GM19238 (cell line): ENCODE results near the gene PTPRJ.
"Not testable (repeated sequence)": the region's sequence is repeated elsewhere in the genome, so short reads cannot be mapped to it uniquely, and the experiment has no call there.

Source experiments
- DNase-seq: peaks from one replicate; pipeline ENCODE4 v3.0.0; 2011; ENCODE audit warnings: low spot score; ENCODE audit not compliant: insufficient read length

Gene PTPRJ

GRCh38 chr11:48017831-48018527 is 37.6 kb downstream of the PTPRJ start:
- DNase-seq = no peak

DNA sequence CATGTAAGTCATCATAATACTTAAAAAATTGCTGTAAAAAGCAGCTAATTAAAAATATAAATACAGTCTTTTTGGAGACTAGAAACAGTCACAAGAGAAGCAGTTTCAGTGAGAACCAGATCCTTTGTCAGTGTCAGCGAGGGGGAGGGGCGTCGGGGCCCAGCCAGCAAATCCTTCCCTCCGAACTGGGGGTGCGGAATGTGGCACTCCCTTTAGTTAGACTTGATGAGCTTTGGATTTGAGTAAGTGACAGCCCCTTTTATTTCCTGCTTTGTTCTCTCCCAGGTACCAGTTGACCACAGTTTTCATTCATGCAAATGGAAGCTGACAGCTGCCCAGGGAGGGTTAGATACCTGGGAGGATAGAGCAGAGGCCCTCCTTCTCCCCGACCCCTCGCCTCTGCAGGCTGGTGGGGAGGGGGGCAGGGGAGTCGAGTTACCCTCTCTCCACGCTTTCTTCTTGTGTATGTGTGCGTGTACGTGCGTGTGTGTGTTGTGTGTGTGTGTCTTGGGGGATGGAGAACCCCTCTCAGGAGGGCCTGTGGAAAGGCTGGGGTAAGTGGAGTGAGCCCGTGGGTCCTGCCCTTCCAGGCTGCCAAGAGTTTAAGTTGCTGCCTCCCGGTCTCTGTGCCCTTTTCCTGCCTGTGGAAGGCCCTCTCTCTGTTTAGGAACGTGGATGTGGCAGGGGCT is 38.3 kb downstream of the PTPRJ start:
- no peak for DNase-seq

DNA sequence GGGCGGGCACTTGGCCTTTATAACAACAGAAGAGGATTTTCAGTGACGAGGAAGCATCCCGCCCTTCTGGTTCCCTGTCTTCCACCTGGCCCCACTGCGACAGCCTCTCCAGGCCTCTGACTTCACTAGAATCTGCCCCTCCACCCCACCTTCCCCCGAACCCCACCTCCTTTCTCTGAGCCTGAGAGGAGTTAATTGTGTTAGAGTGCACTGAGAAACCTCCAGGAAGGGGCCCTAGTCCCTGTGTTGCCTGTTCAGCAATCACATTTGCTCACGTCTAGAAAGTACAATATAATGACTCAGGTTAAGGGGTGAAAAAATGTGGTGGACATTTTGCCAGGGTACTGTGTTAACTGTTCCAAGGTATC is 38.8 kb downstream of the PTPRJ start:
- no peak for DNase-seq

DNA sequence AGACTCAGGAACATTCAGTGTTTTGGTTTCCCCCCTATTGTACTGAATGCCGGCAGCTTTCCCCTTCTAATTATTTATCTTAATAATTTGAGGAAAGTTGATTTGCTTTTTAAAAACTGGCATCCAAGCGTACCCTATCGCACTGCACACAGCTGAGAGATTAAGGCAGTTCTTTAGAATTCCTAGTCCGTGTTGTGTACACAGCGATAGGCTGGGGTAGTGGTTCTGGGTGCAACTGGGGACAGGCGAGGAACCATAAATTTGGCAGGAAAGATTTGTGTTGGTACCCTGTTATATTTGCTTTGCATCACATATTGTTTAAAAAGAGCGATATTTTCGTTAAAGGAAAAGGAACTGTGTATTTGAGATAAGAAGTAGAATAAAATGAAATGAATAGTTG is 39.2 kb downstream of the PTPRJ start:
- DNase-seq = no peak

GRCh38 chr11:48020092-48020755 is 39.9 kb downstream of the PTPRJ start:
- no peak for DNase-seq

DNA sequence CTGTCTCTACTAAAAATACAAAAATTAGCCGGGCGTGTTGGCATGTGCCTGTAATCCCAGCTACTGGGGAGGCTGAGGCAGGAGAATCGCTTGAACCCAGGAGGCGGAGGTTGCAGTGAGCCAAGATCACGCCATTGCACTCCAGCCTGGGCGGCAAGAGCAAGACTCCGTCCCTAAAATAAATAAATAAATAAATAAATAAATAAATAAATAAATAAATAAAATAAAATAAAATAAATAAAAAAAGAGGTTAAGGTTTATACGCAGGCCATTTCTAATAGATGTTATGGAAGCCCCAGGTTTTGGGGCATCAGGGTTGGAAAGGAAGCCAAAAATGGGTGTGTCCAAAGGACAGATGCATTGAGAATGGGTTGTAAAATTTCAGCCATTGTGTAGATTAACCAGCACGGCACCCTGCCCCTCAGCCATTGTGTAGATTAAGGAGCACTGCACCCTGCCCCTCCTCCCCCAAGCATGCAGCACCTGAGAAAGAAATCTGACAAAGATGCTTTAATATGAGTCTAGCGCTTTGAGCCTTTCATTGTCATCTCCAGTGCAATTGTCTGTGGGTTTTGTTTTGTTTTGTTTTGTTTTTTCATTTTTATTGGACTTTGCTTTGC is 41.0 kb downstream of the PTPRJ start:
- DNase-seq = not testable (repeated sequence)

GRCh38 chr11:48022445-48022844 is 42.1 kb downstream of the PTPRJ start:
- no peak for DNase-seq

DNA sequence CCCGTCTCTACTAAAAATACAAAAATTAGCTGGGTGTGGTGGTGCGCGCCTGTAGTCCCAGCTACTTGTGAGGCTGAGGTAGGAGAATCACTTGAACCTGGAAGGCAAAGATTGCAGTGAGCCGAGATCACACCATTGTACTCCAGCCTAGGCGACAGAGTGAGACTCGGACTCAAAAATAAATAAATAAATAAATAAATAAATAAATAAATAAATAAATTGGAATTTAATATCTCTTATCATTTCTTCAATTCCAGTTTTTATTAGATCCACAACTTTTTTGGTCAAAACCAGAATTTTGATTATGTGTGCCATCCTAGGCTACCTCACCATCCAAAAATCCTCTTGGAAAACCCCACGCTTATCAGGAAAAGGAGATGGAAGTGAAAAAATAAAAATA is 43.2 kb downstream of the PTPRJ start:
- DNase-seq = not testable (repeated sequence)

GRCh38 chr11:48024635-48025071 is 44.3 kb downstream of the PTPRJ start:
- DNase-seq = no peak

DNA sequence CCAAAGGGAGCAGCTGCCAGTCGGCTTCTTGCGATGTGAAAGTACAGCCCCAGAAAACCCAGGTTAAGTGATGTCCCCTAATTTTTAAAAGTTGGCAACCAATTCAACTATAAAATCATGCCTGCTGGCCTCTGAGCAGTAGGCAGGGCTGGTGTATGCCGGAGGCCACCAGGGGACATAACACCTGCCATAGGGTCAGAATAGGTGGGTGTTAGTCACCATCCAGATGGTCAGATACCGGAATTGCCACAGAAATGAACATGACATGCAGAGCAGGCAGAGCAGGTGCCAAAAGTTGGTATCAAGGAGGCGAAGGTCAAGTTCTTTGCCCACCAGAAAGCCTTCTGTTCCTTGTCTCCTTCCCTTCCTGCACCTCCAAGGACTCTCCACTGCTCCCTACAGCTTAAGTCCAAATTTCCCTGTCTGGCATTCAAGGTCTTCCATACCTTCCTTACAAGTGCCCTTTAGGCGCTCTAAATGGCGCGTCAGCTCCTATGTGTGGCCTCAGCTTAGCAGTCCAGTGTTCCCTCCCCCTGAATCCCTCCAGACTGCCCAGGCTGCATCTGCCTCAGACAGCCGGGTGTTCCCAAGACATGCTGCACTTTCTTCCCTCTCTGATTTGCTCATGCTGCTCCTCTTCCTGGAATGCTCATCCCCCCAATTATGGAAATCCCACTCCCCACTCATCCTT is 45.1 kb downstream of the PTPRJ start:
- DNase-seq = no peak

DNA sequence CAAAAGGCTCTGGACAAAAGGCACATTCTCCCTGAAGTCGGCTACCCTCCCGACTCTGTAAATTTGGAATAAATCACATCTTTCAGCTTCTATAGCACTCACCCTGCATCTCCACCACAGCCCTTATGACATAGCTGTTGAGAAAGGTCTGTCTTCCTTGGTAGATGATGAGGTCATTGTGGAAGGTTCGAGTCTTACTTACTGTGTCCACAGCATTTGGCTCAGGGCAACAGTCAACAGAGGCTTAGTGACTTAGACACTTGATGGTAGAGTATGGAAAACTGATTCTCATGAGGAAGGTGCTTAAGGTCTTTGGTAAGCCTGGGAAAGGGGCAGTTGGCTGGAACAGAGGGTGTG is 45.6 kb downstream of the PTPRJ start:
- no peak for DNase-seq

DNA sequence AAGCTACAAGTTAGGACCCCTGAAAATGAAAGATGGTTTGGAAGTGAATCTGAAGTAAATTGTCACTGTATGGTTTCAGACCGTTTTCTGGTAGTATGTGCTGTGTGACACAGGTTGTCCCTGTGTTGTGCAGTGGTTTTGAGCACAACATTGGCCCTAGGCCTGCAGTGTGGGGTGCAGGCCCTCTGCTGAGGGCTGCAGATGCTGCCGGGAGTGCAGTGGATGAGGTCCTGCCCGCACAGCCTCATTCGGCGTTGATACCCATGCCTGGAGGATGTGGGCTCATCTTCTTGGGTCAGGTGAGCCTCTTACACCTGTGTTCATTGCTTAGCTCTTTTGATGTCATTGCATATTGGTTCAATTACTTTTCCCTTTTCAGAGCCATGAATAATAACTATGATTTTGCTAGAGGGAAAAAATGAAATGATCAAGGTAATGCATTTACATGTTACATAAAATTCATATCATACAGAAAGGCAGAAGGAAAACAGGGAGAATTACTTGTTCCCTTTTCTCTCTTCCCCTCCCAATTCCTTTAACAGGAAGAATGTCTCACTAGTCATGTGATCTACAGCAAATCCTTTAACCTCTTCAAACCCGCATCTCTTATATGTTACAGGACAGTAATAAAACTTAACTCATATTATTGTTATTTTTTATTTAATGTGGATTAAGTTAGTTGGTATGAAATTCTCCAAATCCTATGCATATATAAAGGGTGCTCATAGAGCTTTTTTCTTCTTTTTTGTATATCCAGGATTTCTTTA is 48.7 kb downstream of the PTPRJ start:
- DNase-seq = no peak

DNA sequence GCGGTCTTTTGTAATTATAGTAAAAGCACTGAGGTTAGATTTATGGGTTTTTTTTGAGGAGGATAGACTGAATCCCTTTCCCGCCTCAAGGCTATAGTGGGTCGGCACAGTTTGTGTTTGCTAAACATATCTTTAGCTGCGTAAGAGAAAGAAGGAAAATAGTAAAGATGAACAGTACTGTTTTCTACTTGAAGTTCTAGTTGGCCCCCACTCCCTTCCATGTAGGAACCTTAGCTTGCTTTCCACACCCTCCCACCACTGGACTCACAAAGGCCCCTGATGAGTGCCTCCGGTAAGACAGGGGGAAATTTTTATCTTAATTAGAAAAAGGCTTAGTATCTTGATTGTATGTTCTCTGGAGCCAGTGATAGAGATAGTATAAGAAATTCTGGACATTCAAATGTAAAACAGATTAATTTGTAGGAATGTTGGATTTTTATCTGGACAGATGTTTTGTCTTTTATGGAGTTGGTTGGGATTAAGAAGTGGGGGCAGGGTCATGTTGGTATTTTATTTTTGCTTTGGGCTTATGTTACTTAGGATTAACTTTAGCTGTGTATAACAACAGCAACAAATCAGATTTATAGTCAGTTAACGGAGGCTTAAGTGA is 49.4 kb downstream of the PTPRJ start:
- DNase-seq = no peak

GRCh38 chr11:48031602-48032001 is 51.2 kb downstream of the PTPRJ start:
- DNase-seq = no peak

DNA sequence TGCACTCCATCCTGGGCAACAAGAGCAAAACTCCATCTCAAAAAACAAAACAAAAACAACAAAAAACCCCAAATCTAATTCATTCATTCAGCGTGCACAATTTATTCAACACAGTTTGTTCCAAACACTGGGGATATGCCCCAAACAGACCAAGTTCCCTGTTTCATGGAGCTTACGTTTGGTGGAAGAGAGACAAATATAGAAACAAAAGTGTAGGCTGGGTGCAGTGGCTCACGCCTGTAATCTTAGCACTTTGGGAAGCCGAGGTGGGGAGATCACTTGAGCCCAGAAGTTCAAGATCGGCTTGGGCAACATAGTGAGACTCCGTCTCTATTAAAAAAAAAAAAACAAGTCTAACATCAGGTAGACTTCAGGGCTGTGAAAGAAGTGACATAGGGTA is 52.4 kb downstream of the PTPRJ start:
- no peak for DNase-seq

- DNase-seq = no peak
These were observed 53.6 kb downstream of the PTPRJ start for GRCh38 chr11:48033918-48034341.

DNA sequence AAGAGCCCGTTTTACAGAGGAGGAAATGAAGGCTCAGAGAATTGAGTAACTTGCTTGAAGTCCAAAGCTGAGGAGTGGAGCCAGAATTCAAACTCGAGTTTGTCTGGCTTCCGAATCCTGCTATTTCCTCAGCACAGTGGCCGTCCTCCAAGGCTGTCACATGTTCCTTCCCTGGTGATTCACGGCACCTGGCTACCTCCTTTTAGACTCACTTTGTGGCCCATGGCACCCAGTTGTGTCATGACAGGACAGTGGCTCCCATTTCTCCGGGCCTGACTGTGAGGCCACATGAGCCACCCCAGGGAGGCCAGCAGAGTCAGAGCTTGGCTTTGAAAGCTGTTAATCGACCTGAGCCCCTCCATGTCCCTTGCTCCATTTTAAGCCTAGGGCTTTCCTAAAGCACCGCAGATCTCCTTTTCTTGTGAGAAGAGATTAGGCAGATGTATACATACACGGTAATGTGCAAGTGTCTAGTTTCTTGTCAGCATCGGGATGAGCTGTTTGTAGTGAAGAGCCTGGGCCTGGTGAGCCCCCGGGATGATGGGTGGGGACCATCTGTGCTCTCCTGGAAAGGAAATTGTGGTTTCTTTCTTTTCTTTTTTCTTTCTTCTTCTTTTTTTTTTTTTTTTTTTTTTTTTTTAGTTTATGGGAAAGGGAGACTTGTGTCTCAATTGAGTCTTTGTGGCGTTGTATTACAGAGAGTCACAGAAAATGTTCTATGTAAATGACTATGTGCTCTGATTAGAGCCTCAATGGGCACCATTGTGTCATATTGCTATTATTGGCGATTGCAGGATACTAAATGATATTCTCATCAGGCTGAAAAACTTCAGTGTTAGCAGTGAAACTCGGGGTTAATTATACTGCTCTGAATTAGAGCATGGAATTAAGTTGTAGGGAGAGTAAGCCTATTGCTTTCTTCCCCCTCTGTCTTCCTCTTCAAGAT is 54.8 kb downstream of the PTPRJ start:
- no peak for DNase-seq

GRCh38 chr11:48036011-48036410 is 55.7 kb downstream of the PTPRJ start:
- no peak for DNase-seq

GRCh38 chr11:48036466-48036865 is 56.1 kb downstream of the PTPRJ start:
- DNase-seq = no peak
